Body of pancreas (tissue), 4 donors: Measurements from ENCODE around the gene FUCA2. TPM values are rescaled to one million over a fixed set of nuclear protein-coding genes. Genes with fewer than 3 reads are reported as not detected.
A peak's percentile ranks its signal among the peaks of the same experiment; 100 is the strongest.

ENCODE experiments used
- ATAC-seq: fragments of 150-250 bp; one replicate; pipeline ENCODE4 v1.9.1; 2016
- DNase-seq, 4 donors: peaks; one replicate each; pipeline ENCODE4 v3.0.0-alpha.2; 2019
- H3K27ac ChIP-seq, 4 donors: fragments of 200-600 bp; sonication (generic); 1 replicate in 3 of 4; 2 replicates in 1 of 4; pipeline versions ENCODE4 v1.5.1 to v1.6.1; 2016 to 2019; ENCODE audit warnings: mild to moderate bottlenecking in 1 of 4, mixed read lengths in 1 of 4, moderate library complexity in 1 of 4
- H3K27me3 ChIP-seq, 2 donors: fragments of 200-600 bp; sonication (generic); one replicate each; pipeline ENCODE4 v1.6.0; 2016; ENCODE audit warnings: mild to moderate bottlenecking in 1 of 2
- H3K36me3 ChIP-seq, 2 donors: fragments of 200-600 bp; sonication (generic); replicated peaks in 1 of 2; 2 replicates each; pipeline ENCODE4 v1.5.1; 2016; ENCODE audit warnings: low read depth in 2 of 2; ENCODE audit not compliant: insufficient read depth in 1 of 2
- H3K4me1 ChIP-seq: fragments of 200-600 bp; sonication (generic); one replicate; pipeline ENCODE4 v1.6.0; 2016
- H3K4me3 ChIP-seq, 2 donors: fragments of 200-600 bp; sonication (generic); 1 replicate in 1 of 2; 2 replicates in 1 of 2; pipeline ENCODE4 v1.5.1; 2016 to 2019
- H3K9me3 ChIP-seq, 3 donors: fragments of 200-600 bp; sonication (generic); 1 replicate in 2 of 3; 2 replicates in 1 of 3; pipeline ENCODE4 v1.5.1; 2016
- CTCF ChIP-seq, 7 experiments: fragments of 450-650 bp in 4 of 7; fragments of 200-600 bp in 3 of 7; sonication (generic) in 3 of 7; IDR thresholded peaks; one replicate each; pipeline ENCODE4 v1.5.1; 2016 to 2019; ENCODE audit warnings: antibody characterized with exemption in 7 of 7
- POLR2A ChIP-seq, 3 donors: fragments of 450-650 bp; IDR thresholded peaks; one replicate each; pipeline ENCODE4 v1.6.1; 2016; ENCODE audit warnings: antibody characterized with exemption in 3 of 3, mild to moderate bottlenecking in 2 of 3
- WGBS, 2 donors: methylation state at CpG; one replicate each; pipeline ENCODE4 v1.1.5; 2017; 5-methylcytosine and 5-hydroxymethylcytosine counted together
- intact Hi-C: fragments of 100-400 bp; cut with DNase I; formaldehyde crosslinking; loops from one replicate; pipeline ENCODE4 v1.15.1; 2023
- total RNA-seq, 2 donors: library from RNA; depleted of rRNA; stranded (reverse); fragments of >200 nt; gene quantifications; one replicate each; pipeline ENCODE4 v1.1.0, GENCODE V29; 2016

FUCA2 gene
- total RNA-seq = 10 to 100 TPM; 15.3 to 83.1 TPM

- H3K27ac ChIP-seq = peak within 1 kb of the TSS; percentile 40 to 90 (median 80)
- DNase-seq (peak; percentile 90 to 95 (median 92)), ATAC-seq (peak; percentile 95)
- H3K4me1 ChIP-seq = peaks cover 21% of the 10 kb centered on the region
- peak in 3 of 7 experiments; percentile 5 to 8 (median 6) for TF ChIP-seq CTCF (IDR thresholded peaks at IDR 0.05)
- peak; percentile 80 to 94 (median 94) for TF ChIP-seq POLR2A (IDR thresholded peaks at IDR 0.05)
- H3K27me3 ChIP-seq = no peaks in the 10 kb centered on the region
- peaks cover 0 to 4% of the 10 kb centered on the region in 2 donors for H3K36me3 ChIP-seq
- no peaks in the 10 kb centered on the region for H3K9me3 ChIP-seq
- WGBS, 2 donors = 3 to 7% methylated on average over 21 to 63 of the region's 63 CpGs
- intact Hi-C loops = no loop called here
- H3K4me3 ChIP-seq = peak within 1 kb of the TSS; percentile 24 to 70
Measured at GRCh38 chr6:143510991-143511891, at the start of gene FUCA2. Gene FUCA2, minus strand, starts transcription at chr6:143511720. Its CDS starts 86 bp downstream, at chr6:143511634.

GRCh38 chr6:143561105-143561704, 49.7 kb upstream of the FUCA2 start:
- DNase-seq = no peak
- intact Hi-C loops = no loop called here
- WGBS, 2 donors = 82 to 83% methylated on average over 9 of the region's 9 CpGs
- H3K9me3 ChIP-seq = no peaks in the 10 kb centered on the region
- no peaks in the 10 kb centered on the region for H3K27me3 ChIP-seq
- TF ChIP-seq POLR2A (IDR thresholded peaks at IDR 0.05) = no peak
- TF ChIP-seq CTCF (IDR thresholded peaks at IDR 0.05) = no peak
- H3K27ac ChIP-seq = no peak overlapping the region
- no peaks in the 10 kb centered on the region for H3K4me1 ChIP-seq
- H3K36me3 ChIP-seq = no peaks in the 10 kb centered on the region
- no peak overlapping the region for H3K4me3 ChIP-seq
- ATAC-seq = no peak

- ATAC-seq (no peak), DNase-seq (no peak)
- Histone ChIP-seq H3K4me1 (no peaks in the 10 kb centered on the region), H3K36me3 (no peaks in the 10 kb centered on the region), H3K27me3 (no peaks in the 10 kb centered on the region), H3K27ac (no peak overlapping the region), H3K9me3 (no peaks in the 10 kb centered on the region), H3K4me3 (no peak overlapping the region)
- WGBS, 2 donors = 91 to 93% methylated on average over 3 of the region's 3 CpGs
- intact Hi-C loops = no loop called here
- no peak for TF ChIP-seq POLR2A (IDR thresholded peaks at IDR 0.05)
- TF ChIP-seq CTCF (IDR thresholded peaks at IDR 0.05) = no peak
Measured at GRCh38 chr6:143559051-143559660, 47.6 kb upstream of the FUCA2 start.

- WGBS, 2 donors = 85 to 86% methylated on average over 6 of the region's 6 CpGs
- no peaks in the 10 kb centered on the region for H3K9me3 ChIP-seq
- H3K27me3 ChIP-seq = no peaks in the 10 kb centered on the region
- no peaks in the 10 kb centered on the region for H3K36me3 ChIP-seq
- DNase-seq (no peak), ATAC-seq (no peak)
- no peak for TF ChIP-seq POLR2A (IDR thresholded peaks at IDR 0.05)
- no peak for TF ChIP-seq CTCF (IDR thresholded peaks at IDR 0.05)
- no peak overlapping the region for H3K4me3 ChIP-seq
- H3K27ac ChIP-seq = no peak overlapping the region
- intact Hi-C loops = no loop called here
- H3K4me1 ChIP-seq = no peaks in the 10 kb centered on the region
Measured at GRCh38 chr6:143556529-143556928, 45.0 kb upstream of the FUCA2 start.
